HG03175 (cell line): Measurements from ENCODE around the gene ETV7.
"Not testable (repeated sequence)": the region's sequence is repeated elsewhere in the genome, so short reads cannot be mapped to it uniquely, and the experiment has no call there.

Experiments used
- ATAC-seq: cut with Tn5 transposase; IDR thresholded peaks from one replicate; pipeline ENCODE4 v1.9.1; 2021; ENCODE audit warnings: mild to moderate bottlenecking, moderate library complexity; ENCODE audit not compliant: unreplicated experiment

The ETV7 gene

DNA sequence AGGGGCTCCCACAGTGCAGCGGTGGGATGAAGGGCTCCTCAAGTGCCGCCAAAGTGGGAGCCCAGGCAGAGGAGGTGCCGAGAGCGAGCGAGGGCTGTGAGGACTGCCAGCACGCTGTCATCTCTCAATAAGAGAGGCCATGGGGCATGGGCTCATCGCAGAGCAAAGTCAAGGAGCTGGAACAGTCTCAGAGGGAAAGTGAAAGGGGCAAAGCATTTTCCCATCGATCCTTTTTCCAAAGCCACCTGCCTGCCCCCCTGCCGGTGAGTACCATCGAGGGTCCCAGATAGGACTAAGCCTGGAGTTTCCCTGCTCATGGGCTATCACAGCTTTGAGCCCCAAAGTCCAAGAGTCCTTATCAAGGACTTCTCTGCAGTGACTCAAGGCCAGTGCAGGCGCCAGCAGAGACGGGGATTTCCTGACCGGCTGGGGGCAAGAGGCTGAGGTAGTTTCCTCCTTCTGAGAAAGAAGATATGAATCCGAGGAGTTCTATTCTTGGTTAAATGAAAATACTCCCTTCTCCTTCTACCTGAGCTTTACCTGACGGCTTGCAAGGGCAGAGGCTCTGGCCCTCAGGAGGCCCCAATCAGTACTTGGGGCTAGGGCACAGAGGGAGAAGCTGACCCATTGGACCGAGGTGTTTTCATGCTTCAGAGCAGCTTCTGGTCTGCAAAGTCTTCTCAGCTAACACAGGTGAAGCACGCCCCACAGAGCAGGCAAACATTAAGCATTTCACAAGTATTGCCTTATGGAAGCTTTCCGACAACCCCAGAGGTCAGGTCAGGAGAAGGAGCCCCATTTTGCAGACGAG is 22.6 kb downstream of the ETV7 start:
- no peak for ATAC-seq

DNA sequence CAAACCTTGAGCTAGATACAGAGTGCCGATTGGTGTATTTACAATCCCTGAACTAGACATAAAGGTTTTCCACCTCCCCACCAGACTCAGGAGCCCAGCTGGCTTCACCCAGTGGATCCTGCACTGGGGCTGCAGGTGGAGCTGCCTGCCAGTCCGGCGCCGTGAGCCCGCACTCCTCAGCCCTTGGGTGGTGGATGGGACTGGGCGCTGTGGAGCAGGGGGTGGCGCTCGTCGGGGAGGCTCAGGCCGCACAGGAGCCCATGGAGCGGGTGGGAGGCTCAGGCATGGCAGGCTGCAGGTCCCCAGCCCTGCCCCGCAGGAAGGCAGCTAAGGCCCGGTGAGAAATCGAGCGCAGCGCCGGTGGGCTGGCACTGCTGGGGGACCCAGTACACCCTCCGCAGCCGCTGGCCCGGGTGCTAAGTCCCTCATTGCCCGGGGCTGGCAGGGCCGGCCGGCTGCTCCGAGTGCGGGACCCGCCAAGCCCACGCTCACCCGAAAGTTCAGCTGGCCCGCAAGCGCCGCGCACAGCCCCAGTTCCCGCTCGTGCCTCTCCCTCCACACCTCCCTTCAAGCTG is 23.3 kb downstream of the ETV7 start:
- not testable (repeated sequence) for ATAC-seq

DNA sequence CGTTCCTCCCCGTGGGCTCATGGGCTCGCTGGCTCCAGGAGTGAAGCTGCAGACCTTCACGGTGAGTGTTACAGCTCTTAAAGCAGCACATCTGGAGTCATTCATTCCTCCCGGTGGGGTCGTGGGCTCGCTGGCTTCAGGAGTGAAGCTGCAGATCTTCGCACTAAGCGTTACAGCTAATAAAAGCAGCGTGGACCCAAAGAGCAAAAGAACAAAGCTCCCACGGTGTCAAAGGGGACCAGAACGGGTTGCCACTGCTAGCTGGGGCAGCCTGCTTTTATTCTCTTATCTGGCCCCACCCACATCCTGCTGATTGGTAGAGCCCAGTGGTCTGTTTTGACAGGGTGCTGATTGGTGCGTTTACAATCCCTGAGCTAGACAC is 24.1 kb downstream of the ETV7 start:
- ATAC-seq = not testable (repeated sequence)

DNA sequence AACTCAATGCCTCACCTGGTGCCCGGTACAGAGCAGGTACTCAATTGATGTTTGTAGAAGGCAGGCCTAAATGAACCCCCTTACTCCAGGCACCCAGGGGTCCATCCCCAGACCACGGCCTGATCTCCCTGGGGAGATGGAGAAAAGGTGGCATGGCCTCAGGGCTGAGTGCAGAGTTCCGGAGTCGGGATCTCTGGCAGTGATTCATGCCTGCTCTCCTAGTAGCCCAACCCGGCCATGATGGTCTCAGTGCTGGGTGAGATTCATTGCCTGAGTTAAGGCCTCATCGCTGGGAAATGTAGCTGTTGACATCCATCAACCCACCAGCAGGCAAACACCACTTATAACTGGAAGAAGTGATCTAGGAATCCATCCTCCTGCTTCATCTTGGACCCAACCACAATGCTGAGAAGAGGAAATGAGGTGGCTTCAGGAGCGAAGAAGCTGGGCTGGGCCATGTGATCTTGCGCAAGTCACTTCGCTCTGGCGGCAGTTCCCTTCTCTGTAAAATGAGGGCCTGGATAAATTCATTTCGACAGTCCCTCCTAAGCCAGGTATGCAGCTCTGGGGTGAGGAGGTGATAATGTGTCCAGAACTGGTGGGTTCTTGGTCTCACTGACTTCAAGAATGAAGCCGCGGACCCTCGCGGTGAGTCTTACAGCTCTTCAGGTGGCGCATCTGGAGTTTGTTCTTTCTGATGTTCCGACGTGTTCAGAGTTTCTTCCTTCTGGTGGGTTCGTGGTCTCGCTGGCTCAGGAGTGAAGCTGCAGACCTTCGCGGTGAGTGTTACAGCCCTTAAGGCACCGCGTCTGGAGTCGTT is 24.7 kb downstream of the ETV7 start:
- ATAC-seq = no peak

DNA sequence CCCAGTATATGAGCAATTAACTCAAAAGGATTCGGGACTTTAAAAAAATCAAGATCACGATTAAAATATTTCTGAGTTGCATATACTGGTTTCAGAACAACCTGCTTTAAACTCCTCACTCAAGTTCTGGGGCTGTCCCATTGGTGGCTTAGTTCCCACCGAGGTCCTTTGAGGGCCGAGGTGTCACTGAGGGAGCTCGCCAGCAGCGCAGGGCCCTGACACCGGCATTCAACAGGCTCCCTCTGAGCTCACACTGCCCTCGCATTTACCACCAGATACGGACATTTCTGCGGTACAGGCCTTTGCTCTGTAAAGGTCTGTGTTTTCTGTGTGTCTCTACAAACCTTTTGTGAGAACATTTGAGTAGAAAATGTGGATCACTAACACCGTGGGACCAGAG is 26.4 kb downstream of the ETV7 start:
- ATAC-seq = no peak

DNA sequence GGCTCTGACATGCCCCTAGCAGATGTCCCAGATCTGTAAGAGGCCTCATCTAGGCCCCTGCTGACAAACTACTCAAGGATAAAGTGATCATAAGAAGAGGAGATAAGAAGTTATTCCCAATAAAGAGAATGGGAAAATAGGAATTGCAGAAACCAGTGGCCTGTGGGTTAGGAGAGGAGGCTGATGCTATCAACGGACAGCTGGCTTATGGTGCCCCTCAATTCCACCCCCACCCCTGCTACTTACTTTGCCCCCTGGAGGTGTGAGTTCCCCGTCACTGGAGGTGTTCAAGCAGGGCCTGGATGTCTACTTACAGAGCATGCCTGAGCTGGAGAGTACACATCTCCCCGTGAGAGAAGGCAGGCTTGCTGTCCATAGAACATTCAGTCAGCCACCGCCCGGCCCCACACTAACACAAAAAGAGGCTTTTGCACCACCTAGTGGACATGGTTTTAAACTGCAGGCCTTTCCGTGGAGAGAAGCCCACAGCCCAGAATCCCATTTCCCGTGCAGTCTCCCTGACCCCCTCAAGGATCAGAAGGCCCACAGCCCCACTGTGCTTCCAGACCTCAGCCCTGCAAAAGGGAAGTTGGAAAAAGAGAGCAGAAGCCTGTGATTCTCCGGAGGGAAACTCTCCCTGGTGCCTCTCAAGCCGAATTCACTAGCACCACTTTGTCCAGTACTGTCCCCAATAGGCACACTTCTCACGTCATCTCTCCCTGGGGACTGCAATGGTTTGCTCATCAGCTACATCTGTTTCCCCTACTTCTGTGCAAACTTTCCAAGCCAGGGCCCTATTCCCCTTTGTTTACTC is 27.0 kb downstream of the ETV7 start:
- ATAC-seq = peak; percentile 63

DNA sequence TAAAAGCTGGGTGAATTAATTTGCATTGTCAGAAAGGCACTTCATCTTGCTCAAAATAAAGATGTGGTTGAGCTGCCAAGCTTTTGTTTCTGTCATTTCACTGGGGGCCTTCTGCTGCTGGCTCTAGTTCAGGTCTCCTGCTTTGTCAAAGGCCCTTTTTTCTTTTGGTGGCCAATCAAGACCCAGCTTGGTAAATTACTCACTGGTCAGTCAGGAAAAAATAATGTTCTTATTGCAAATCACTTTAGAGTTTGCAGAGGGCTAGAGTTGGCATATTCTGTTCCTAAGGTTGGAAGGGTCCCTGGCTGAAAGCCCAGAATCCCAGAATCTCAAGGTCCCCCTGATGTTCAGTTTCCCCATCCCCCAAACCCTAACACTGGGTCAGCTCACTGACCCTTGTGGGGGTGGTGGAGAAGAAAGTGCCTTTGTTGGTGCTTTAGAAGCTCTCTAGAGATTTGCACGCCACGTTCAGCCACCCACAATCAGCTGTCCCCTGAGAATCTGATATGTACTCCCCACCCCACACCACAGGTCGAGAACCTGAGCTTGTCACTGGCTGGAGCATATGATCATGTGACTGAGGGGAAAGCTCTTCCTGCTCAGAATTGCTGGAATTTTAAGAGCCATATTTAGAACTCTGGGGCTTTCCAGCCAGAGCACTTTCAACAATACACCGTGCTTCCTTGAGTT is 29.1 kb downstream of the ETV7 start:
- ATAC-seq = no peak

DNA sequence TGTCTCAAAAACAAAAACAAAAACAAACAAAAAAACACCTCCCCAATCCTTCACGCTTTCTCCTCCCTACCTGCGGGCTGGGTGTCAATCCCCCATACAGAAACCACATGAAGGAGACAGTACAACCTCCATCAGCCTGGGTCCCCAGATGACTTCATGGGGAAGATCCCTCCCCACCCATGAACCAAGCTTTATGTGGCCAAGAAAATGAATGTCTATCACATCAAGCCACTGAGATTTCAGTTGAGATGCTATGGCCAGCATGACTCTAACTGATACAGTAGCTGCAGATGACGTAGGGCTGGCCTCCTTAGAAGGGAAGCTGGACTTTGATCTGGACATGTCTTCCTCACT is 29.6 kb downstream of the ETV7 start:
- ATAC-seq = no peak

DNA sequence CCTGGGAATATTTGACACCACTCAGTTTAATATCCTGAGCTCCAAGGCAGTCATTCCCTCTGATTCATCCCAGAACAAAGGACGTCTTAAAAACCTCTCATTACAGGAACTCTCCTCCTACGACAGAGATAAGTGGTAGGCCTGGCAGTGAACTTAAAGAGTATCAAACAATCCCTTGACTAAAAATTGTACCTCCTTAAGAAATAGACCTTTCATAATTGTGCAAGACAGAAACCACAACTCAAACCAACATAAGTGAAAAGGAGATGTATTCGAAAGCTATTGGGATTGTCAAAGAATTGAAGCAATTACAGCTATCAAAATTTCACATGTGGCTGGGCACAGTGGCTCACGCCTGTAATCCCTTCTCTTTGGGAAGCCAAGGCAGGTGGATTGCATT is 31.6 kb downstream of the ETV7 start:
- no peak for ATAC-seq

DNA sequence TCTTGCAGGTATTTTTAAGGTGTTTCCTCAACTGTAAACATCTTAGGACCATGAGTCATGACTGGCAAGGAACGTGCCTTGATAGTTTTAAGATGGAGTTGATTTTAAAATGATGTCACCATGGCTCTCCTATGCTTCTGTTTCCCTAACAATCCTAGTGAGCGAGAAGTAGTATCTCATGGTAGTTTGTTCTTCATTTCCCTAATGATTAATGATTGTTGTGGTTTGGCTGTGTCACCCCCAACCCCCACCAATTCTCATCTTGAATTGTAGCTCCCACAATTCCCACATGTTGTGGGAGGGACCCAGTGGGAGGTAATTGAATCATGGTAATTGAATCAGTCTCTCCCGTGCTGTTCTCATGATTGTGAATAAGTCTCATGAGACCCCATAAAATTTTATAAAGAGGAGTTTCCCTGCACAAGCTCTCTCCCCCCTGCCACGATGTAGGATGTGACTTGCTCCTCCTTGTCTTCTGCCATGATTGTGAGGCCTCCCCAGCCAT is 34.0 kb downstream of the ETV7 start:
- no peak for ATAC-seq

DNA sequence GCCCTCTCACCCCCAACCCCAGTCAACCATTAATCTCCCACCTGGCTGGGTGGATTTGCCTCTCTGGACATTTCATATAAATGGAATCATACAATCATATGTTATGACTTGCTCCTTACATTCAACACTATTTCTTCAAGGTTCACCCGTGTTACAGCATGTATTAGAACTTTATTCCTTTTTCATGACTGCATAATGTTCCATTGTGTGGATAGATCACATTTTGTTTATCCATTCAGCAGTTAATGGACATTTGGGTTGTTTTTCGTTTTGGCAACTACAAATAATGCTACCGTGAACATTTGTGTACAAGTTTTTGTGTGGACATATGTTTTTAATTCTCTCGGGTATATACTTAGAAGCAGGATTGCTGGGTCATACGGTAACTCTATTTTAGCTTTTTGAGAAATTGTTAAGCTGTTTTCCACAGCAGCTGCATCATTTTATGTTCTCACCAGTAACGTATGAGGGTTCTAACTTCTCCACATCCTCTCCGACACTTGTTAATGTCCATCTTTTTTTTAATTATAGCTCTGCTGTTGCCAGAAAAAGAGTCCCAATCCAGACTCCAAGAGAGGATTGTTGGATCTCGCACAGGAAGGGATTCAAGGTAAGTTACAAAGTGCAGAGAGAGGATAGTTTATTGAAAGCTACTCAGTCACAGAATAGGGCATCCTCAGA is 34.9 kb downstream of the ETV7 start:
- no peak for ATAC-seq

DNA sequence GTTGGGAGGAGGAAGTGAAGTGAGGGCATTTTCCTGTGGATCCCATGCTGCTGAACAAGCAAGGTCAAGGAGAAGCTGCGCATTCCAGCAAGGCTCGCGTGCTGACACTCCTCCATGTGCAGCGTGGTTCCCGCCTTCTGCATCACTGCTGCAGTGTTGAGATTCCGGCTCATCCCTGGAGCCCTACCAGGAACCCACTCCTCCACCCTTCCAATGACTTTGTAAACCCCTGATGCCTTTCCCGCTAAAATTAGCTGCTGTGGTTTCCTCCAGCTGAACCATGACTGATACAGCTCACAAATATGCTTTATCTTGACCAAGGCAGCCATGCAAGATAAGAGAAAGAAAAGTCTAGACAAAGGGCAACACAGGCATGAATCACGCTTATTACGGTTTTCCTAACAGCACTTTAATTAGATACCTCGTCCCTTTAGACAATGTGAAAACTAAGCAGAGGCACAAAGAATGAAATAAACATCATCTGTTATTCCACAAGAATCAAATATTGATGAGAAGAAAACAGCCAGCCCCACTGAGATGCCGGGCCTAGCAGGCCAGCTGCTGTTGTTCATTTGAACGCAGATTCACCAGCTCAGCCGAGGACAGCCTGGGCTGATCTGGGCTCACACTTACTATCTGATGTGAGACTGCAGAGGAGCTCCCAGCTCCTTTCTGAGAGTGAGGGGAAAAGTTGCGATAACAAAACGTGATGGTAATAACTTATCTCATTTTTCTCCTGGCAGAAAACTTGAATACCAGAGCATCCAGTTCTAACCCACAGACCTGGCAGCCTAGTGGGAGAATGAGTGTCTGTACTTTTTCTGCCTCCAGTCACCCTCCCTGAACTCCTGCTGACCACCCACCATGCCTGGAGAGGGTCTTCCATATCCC is 36.5 kb downstream of the ETV7 start:
- no peak for ATAC-seq

DNA sequence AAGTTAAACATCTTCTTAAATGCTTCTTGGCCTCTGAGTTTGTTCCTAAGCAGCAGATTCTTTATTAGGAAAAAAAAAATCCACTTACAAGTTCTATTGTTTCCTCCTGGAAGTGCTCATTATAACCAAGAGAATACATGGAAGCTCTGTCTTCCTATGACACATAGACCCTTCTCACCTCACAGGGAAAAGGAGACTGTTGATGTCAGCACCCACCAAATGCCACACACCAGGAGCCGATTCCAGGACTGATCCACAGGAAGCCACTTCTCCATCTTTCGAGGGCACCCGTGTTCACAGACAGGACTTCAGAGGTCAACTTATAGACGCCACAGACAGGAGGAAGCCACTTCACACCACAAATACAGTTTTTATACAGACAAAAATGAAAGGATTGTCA is 37.4 kb downstream of the ETV7 start:
- no peak for ATAC-seq

DNA sequence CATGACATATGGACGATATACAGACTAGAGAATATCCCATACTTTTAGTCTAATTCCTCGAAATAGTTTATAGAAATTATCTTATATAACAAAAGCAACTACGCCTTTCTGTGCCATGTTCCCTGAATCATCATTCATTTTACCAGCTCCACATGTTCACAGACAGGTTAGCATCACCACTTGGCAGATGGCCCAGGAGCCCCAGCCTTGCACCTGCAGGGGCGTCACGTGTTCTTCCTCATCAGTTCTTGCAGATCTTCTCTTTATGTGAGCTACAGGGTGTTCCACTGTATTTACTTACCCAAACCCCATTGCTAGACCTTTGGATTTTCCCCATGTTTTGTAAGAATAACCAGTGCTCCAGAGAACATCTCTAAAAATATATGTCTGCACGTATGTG is 38.2 kb downstream of the ETV7 start:
- ATAC-seq = no peak

DNA sequence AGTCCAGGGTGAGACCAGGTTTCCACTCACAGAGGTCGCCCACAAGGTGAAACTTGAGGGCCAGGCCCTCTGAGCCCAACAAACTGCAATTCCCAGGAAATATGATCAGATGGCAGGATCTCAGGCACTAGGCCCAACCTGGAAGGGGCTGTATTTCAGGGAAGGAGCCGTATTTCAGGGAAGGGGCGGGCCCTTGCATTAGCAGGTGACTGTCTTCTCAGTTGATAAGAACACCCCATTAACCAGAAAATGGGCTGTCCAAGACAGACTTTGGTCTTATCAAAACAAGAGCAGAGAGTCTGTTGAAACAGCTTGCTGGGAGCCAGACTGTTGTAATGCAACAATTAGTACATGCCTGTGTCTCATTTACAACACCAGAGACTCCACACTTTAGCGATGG is 39.8 kb downstream of the ETV7 start:
- ATAC-seq = no peak

DNA sequence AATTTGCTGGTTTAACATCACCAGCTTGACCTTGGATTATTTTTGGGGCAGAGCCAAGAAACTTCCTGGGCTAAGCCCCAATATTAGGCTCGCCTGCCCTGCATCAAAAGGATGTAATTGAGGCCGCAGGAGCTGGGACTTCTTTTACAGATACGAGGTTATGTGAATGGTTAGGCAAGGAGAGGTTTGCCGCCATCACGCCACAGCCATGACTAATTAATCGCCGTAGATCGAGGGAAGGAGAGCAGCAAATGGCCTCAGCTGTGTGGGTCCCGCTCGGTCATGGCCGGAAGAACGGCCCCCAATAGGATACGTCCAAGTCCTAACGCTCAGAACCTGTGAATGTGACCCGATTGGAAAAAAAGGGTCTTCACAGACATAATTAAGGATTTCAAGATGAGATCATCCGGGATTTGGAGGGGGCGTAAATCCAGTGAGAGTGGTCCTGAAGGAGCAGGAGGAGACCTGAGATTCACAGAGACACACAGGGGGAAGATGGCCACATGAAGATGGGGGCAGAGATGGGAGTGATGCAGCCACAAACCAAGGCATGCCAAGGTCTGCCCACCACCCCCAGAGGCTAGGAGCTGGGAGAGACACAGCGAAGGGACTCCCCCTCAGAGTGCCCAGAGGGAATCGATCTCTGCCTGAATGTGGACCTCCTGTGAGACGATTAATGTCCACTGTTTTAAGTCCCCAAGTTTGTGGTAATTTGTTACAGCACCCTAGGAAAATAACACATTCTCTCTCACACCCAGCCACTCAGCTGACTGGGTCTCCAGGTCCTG is 40.8 kb downstream of the ETV7 start:
- ATAC-seq = no peak

DNA sequence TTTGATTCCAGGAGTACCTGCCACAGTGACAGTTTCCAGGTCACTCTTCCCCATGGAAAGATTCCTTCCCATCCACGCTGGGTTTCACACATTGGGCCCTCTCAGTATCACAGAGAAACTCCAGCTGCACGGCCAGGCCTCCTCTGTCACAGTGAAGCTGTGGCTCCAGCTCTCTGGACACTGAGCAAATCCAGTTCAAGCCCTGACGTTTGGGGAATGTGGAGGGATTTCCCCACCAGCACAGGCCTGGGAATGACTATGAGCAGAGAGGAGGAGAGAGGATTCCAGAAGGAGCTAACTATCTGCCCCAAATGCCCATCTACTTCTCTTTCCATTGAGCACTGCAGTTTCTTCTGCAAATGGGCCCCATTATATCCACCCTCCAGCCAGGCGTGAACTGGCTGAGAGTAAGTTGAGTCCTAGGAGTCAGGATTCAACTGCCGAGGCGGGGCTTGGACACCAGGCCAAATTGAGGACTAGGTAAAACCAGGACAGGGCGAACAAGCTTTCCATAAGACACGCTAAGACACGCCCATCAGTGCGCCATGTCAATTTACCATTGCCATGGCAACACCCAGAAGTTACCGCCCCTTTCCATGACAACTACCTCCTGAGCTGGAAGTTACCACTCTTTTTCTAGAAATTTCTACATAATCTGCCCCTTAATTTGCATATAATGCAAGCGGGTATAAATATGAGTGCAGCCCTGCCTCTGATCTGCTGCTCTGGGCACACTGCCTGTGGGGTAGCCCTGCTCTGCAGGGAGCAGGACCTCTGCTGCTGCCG is 41.6 kb downstream of the ETV7 start:
- ATAC-seq = no peak
